Activated naive CD4-positive, alpha-beta T cell (primary cell): ENCODE measurements around the gene DND1.
"Not testable (repeated sequence)": the region's sequence is repeated elsewhere in the genome, so short reads cannot be mapped to it uniquely, and the experiment has no call there.

Experiments used
- DNase-seq, 4 experiments: peaks; one replicate each; lab custom pipeline; 2025; lab: John Stamatoyannopoulos, UW

DND1 gene

DNA sequence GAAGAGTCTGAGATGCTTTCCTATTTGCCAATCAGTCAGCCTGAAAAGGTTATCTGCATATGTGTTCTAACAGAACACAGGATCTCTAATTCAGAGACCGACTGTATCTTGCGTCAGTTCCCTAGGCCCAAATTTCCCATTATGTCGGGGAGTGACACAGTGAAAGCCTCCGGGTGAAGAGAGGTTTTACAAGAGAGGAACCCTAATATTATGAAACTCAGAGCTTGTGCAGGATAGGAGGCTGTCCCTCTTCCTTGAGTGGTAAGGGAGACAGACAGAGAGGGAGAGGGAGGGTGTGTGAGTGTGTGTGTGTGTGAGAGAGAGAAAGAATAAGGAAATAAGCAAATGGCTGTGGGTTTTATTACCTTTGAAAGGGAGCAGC is 42.3 kb downstream of the DND1 start:
- no peak for DNase-seq

DNA sequence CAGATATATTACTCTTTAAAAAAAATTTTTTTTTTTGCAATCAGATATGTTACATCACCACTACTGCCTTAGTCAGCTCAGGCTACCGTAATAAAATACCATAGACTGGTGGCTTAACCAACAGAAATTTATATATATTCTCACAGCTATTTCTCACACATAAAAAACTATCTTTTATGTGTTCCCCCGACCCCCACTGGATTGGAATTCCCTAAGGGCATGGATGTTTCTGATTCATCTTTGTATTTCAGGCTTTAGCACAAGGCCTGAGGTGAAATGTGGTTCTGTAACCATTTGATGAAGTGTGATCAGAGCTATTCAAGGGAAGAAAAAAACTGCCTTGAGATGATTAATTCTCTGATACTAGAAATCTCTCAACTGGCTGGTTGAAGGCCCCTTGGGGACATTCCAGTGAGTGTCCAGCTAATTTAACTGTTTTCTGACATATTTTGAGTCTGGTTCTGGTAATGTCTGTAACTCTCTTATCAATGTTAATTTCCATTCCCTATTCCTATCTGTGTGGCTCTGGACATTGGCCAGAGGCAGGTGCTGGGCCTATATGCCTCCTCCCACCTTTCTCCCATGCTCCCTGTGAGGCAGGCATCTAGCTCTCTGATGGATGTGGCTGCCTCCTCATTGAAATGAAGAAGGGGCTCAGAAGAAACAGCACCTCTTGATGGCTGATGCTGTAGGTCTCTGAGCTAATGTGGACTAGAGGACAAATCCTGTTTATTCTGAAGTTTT is 42.9 kb downstream of the DND1 start:
- DNase-seq = no peak

DNA sequence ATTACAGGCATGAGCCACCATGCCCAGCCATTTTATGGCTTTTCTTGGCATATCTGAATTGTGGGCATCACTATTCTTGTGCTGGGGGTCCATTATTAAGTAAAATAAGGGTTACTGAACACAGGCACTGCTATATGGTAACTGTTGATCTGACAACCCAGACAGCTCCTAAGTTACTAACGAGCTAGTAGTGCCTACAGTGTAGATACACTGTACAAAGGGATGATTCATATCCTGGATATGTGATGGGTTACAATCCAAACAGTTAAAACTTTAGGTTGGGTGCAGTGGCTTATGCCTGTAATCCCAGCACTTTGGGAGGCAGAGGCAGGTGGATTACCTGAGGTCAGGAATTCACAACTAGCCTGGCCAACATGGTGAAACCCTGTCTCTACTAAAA is 44.7 kb downstream of the DND1 start:
- DNase-seq = no peak

DNA sequence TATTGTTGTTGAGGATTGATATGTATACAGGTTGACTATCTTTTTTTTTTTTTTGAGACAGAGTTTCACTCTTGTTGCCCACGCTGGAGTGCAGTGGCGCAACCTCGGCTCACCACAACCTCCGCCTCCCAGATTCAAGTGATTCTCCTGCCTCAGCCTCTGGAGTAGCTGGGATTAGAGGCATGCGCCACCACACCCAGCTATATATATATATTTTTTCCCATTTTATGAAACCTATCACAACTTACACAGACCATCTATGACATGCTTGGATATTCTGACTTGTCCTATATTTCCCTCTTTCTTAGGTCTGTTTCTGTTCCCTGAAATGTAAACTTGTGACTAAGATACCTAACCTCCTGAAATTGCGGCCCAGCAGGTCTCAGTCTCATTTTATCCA is 45.4 kb downstream of the DND1 start:
- DNase-seq = no peak

DNA sequence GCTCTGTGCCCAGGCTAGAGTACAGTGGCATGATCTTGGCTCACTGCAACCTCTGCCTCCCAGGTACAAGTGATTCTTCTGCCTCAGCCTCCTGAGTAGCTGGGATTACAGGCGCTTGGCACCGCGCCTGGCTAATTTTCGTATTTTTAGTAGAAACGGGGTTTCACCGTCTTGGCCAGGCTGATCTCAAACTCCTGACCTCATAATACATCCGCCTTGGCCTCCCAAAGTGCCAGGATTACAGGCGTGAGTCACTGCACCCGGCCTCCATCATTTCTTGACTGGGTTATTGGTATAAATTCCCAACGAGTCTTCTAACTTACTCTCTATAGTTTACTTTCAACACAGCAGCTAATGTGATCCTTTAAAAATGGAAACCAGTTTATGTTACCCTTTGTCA is 48.5 kb downstream of the DND1 start:
- not testable (repeated sequence) for DNase-seq

DNA sequence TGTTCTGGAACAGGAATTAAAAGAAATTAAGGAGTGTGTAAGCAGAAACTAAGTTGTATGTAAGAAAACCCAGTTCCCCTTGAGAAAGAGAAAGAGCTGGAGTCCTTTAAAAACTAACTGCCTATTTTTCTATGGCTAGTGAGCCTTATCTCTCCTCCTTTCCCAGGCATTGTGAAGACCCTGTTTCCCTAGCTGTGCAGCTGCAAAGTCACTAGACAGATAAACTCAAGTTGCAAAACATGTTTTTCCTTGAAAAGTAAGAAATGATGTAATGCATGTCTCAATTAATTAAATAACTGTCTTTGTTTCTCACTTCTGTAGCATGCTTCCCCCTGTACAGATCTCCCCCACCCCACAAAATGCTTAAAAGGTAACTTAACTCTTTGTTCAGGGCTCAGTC is 50.3 kb downstream of the DND1 start:
- DNase-seq = not testable (repeated sequence)

DNA sequence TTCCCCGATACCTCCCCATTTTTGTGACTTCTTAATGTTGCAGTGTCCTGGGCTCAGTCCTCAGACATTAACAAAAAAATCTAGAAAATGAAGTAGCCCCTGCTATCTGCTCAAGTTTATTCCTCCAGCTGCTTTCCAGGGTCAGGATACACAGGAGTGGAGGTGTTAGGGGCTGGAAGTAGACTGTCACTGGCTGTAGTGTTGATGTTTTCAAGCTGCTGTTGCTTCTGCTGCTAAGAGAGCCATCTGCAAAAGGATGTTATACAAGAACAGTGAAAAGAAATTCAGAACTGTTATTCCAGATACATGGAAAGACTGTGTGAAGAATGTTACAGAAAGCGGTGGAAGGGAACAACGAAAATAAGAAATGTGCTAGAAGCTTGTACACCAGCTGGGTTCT is 51.1 kb downstream of the DND1 start:
- DNase-seq = no peak
